NCI-H345 (cell line): Measurements from ENCODE around the gene UPF1.

Experiments
- DNase-seq: peaks from one replicate; lab custom pipeline; 2025; lab: John Stamatoyannopoulos, UW

UPF1 gene

GRCh38 chr19:18831524-18832305, at the start of gene UPF1:
TSS of gene UPF1 (plus strand) at chr19:18831959. CDS start at chr19:18832210, 251 bp downstream.
- peak; percentile 88 for DNase-seq

- no peak for DNase-seq
Measured at GRCh38 chr19:18782559-18783225, 49.1 kb upstream of the UPF1 start.

GRCh38 chr19:18783958-18784785, 47.6 kb upstream of the UPF1 start:
- no peak for DNase-seq

- DNase-seq: no peak
Measured at GRCh38 chr19:18784786-18785120, 47.0 kb upstream of the UPF1 start.

- DNase-seq: no peak
Measured at GRCh38 chr19:18785179-18786124, 46.3 kb upstream of the UPF1 start.

GRCh38 chr19:18788529-18789421, 43.0 kb upstream of the UPF1 start:
- no peak for DNase-seq

- no peak for DNase-seq
Measured at GRCh38 chr19:18789422-18789869, 42.3 kb upstream of the UPF1 start.

- no peak for DNase-seq
Measured at GRCh38 chr19:18789883-18790565, 41.7 kb upstream of the UPF1 start.

GRCh38 chr19:18790566-18791314, 41.0 kb upstream of the UPF1 start, which contains the start of gene COMP:
TSS of gene COMP (minus strand) at chr19:18791305. CDS start at chr19:18791269, 36 bp downstream.
- DNase-seq: no peak

GRCh38 chr19:18791315-18791678, 40.5 kb upstream of the UPF1 start:
- no peak for DNase-seq

- no peak for DNase-seq
Measured at GRCh38 chr19:18792661-18793060, 39.1 kb upstream of the UPF1 start.

GRCh38 chr19:18793144-18794028, 38.4 kb upstream of the UPF1 start:
- DNase-seq: no peak

GRCh38 chr19:18794029-18794313, 37.8 kb upstream of the UPF1 start:
- no peak for DNase-seq

GRCh38 chr19:18794692-18795091, 37.1 kb upstream of the UPF1 start:
- no peak for DNase-seq

GRCh38 chr19:18795540-18795939, 36.2 kb upstream of the UPF1 start:
- no peak for DNase-seq

GRCh38 chr19:18796239-18796638, 35.5 kb upstream of the UPF1 start:
- no peak for DNase-seq

- DNase-seq: no peak
Measured at GRCh38 chr19:18798384-18799352, 33.1 kb upstream of the UPF1 start.
